ENCODE data around the gene TCERG1. TPM values are rescaled to one million over a fixed set of nuclear protein-coding genes. Genes with fewer than 3 reads are reported as not detected.

The TCERG1 gene
- total and polyA plus RNA-seq, 9 of the 15 experiments (the other 6 are each of a cell fraction or from before 2014, with no cell fraction given) = 50.3 to 148 (median 119) TPM

GRCh38 chr5:146446861-146447733 is at the start of gene TCERG1 (continued):
- no peak for TF ChIP-seq ILF3 (IDR thresholded peaks at IDR 0.05; ENCODE audit: borderline replicate concordance)
- no peak for TF ChIP-seq GATA2 (CRISPR knock-in tag; IDR thresholded peaks at IDR 0.05)
- no peak for TF ChIP-seq SRSF9 (IDR thresholded peaks at IDR 0.05; ENCODE audit: borderline replicate concordance, low read depth, low read length)
- peak; percentile 99 for TF ChIP-seq ASH1L (IDR thresholded peaks at IDR 0.05; ENCODE audit: borderline replicate concordance, low read depth, partially characterized antibody)
- TF ChIP-seq ZBTB1 (CRISPR knock-in tag; IDR thresholded peaks at IDR 0.05; ENCODE audit: borderline replicate concordance, low read depth) = peak; percentile 75; the same call in 1 of the 2 replicates
- no peak for TF ChIP-seq BRCA1 (IDR thresholded peaks at IDR 0.05)
- no peak for TF ChIP-seq BRCA1 (CRISPR knock-in tag; IDR thresholded peaks at IDR 0.05)
- peak; percentile 11; the same call in 1 of the 2 replicates for TF ChIP-seq MXI1 (IDR thresholded peaks at IDR 0.05; ENCODE audit: low read depth, low read length)
- TF ChIP-seq GABPB1 (CRISPR knock-in tag; IDR thresholded peaks at IDR 0.05) = peak; percentile 54; the same call in 1 of the 2 replicates
- TF ChIP-seq MYBL2 (IDR thresholded peaks at IDR 0.05; ENCODE audit: low read depth) = peak; percentile 91
- no peak for TF ChIP-seq MYBL2 (CRISPR knock-in tag; IDR thresholded peaks at IDR 0.05; ENCODE audit: borderline replicate concordance)
- TF ChIP-seq, protein P1, sequence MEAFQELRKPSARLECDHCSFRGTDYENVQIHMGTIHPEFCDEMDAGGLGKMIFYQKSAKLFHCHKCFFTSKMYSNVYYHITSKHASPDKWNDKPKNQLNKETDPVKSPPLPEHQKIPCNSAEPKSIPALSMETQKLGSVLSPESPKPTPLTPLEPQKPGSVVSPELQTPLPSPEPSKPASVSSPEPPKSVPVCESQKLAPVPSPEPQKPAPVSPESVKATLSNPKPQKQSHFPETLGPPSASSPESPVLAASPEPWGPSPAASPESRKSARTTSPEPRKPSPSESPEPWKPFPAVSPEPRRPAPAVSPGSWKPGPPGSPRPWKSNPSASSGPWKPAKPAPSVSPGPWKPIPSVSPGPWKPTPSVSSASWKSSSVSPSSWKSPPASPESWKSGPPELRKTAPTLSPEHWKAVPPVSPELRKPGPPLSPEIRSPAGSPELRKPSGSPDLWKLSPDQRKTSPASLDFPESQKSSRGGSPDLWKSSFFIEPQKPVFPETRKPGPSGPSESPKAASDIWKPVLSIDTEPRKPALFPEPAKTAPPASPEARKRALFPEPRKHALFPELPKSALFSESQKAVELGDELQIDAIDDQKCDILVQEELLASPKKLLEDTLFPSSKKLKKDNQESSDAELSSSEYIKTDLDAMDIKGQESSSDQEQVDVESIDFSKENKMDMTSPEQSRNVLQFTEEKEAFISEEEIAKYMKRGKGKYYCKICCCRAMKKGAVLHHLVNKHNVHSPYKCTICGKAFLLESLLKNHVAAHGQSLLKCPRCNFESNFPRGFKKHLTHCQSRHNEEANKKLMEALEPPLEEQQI (IDR thresholded peaks at IDR 0.05) = peak; percentile 100
- TF ChIP-seq E2F6 (IDR thresholded peaks at IDR 0.05; ENCODE audit: borderline replicate concordance in 1 of 2, extremely low read depth in 1 of 2, insufficient read depth in 1 of 2, insufficient read length in 1 of 2, low read depth in 1 of 2, low read length in 1 of 2, poor library complexity in 1 of 2, severe bottlenecking in 1 of 2) = peak; percentile 95 to 97
- 0 out of 2 replicates have a peak, but pooled peaks have one; percentile 70 for TF ChIP-seq ZNF609 (CRISPR knock-in tag; IDR thresholded peaks at IDR 0.05; ENCODE audit: borderline replicate concordance)
- peak; percentile 95 for TF ChIP-seq POLR2G (IDR thresholded peaks at IDR 0.05; ENCODE audit: low read depth, low read length)
- TF ChIP-seq ETV6 (IDR thresholded peaks at IDR 0.05; ENCODE audit: borderline replicate concordance in 1 of 2, low read depth in 2 of 2, low read length in 1 of 2) = no peak
- TF ChIP-seq ETV6 (CRISPR knock-in tag; IDR thresholded peaks at IDR 0.05; ENCODE audit: borderline replicate concordance) = peak; percentile 74; the same call in 1 of the 2 replicates
- no peak for TF ChIP-seq ZNF274 (IDR thresholded peaks at IDR 0.05; ENCODE audit: borderline replicate concordance, low read depth, low read length)
